ENCODE results near the gene PCSK7. TPM values are rescaled to one million over a fixed set of nuclear protein-coding genes. Genes with fewer than 3 reads are reported as not detected.

Gene PCSK7
- total and polyA plus RNA-seq, 4 experiments from 2014 or later, result 33.3 to 325 (median 192) TPM

- peaks cover 3% of the 10 kb centered on the region for H3K4me1 ChIP-seq (ENCODE audit: insufficient read depth, low read length)
- ChIA-PET POLR2A (ENCODE audit: partially characterized antibody) (interaction anchor here (1.4 to 2.5 kb wide), 4 partner anchors 9 to 319 kb away, joined by 4 to 11 read pairs (median 6); partner anchors contain the start of gene PAFAH1B2), CTCF (ENCODE audit: partially characterized antibody) (interaction anchor here (1.0 to 2.4 kb wide), 2 partner anchors 11 to 26 kb away, joined by 3 to 12 read pairs; no protein-coding TSS in a partner anchor)
- Mint-ChIP-seq H3K4me3 (no peak overlapping the region), H3K4me1 (peaks cover 0 to 9% (median 3%) of the 10 kb centered on the region in 4 donors), H3K27ac (peak overlapping the region in 5 of 7 donors; percentile 13 to 77 (median 48)), H3K27me3 (no peaks in the 10 kb centered on the region), H3K36me3 (peaks cover 16 to 34% of the 10 kb centered on the region in 2 donors), H3K9me3 (no peaks in the 10 kb centered on the region)
- H3K4me3 ChIP-seq (ENCODE audit: low read length in 2 of 2), result no peak overlapping the region
- H3K27ac ChIP-seq (ENCODE audit: low read depth, low read length), result no peak overlapping the region
- H3K9me3 ChIP-seq (ENCODE audit: control insufficient read depth in 1 of 2, low read length in 2 of 2), result no peaks in the 10 kb centered on the region
- intact Hi-C loops (cut with micrococcal nuclease), result no loop called here
- H3K27me3 ChIP-seq (ENCODE audit: insufficient read depth, low read length), result no peaks in the 10 kb centered on the region
- DNase-seq, result no peak
- peaks cover 16% of the 10 kb centered on the region for H3K36me3 ChIP-seq (ENCODE audit: insufficient read depth, low read length)
Observed at GRCh38 chr11:117171404-117172061, 60.3 kb downstream of the PCSK7 start.

DNA sequence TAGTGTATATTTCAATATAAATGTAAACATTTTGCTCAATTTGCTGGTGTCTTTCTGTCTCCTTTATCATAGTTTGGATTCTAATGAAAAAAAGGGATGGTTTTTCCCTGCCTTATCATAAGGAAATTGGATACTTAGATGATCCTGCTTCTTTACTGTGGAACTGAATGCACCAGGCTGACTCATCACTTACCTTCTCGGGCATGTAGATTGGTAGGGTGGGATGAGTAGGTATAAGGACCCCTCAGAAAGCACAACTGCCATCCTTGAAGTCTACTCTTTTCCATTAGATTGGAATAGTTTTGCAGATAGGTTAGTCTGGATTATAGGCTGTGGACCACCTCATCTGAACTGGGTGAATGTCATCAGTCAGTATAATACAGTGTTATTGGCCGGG lies 60.9 kb downstream of the PCSK7 start:
- no peaks in the 10 kb centered on the region for H3K9me3 Mint-ChIP-seq
- Histone ChIP-seq H3K27ac (ENCODE audit: low read depth, low read length) (no peak overlapping the region), H3K4me1 (ENCODE audit: insufficient read depth, low read length) (peaks cover 3% of the 10 kb centered on the region), H3K36me3 (ENCODE audit: insufficient read depth, low read length) (peaks cover 21% of the 10 kb centered on the region), H3K27me3 (ENCODE audit: insufficient read depth, low read length) (no peaks in the 10 kb centered on the region), H3K9me3 (ENCODE audit: control insufficient read depth in 1 of 2, low read length in 2 of 2) (no peaks in the 10 kb centered on the region), H3K4me3 (ENCODE audit: low read length in 2 of 2) (no peak overlapping the region)
- H3K27me3 Mint-ChIP-seq, result no peaks in the 10 kb centered on the region
- DNase-seq, result no peak
- peak overlapping the region in 4 of 7 donors; percentile 13 to 69 (median 28) for H3K27ac Mint-ChIP-seq
- intact Hi-C loops (cut with micrococcal nuclease), result no loop called here
- H3K36me3 Mint-ChIP-seq, result peaks cover 20 to 39% of the 10 kb centered on the region in 2 donors
- peaks cover 0 to 9% (median 3%) of the 10 kb centered on the region in 4 donors for H3K4me1 Mint-ChIP-seq
- CTCF ChIA-PET (ENCODE audit: partially characterized antibody), result interaction anchor here (1.7 kb wide), 1 partner anchor 9 kb away, joined by 5 read pairs; no protein-coding TSS in a partner anchor
- no peak overlapping the region for H3K4me3 Mint-ChIP-seq
- POLR2A ChIA-PET (ENCODE audit: partially characterized antibody), result interaction anchor here (1.4 to 2.5 kb wide), 2 partner anchors 27 to 318 kb away, joined by 5 to 11 read pairs; partner anchors contain the start of gene PAFAH1B2

DNA sequence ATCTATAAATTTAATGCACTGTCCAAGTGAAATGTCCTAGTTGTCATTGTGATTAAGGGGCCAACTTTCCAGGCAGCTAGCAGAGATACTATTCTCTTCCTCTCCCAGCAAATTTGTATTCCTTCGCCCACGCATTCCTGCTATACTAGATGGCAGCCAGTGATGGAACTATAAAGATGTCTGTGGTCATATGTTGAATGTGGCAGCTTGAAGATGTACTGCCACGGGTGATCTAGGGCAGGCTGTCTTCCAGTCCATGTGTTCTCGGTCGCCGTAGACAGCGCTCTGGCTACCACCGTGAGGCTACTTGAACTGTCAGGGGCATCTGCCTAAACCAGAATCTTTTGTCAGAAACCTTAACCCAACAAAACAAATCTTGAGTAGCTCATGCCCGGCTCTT lies 61.7 kb downstream of the PCSK7 start:
- Histone ChIP-seq H3K27ac (ENCODE audit: low read depth, low read length) (no peak overlapping the region), H3K4me3 (ENCODE audit: low read length in 2 of 2) (no peak overlapping the region), H3K27me3 (ENCODE audit: insufficient read depth, low read length) (no peaks in the 10 kb centered on the region), H3K36me3 (ENCODE audit: insufficient read depth, low read length) (peaks cover 28% of the 10 kb centered on the region), H3K9me3 (ENCODE audit: control insufficient read depth in 1 of 2, low read length in 2 of 2) (no peaks in the 10 kb centered on the region), H3K4me1 (ENCODE audit: insufficient read depth, low read length) (peaks cover 3% of the 10 kb centered on the region)
- no peak for DNase-seq
- H3K9me3 Mint-ChIP-seq, result no peaks in the 10 kb centered on the region
- peak overlapping the region in 1 of 7 donors; percentile 49 for H3K27ac Mint-ChIP-seq
- no peaks in the 10 kb centered on the region for H3K27me3 Mint-ChIP-seq
- peaks cover 0 to 9% (median 3%) of the 10 kb centered on the region in 4 donors for H3K4me1 Mint-ChIP-seq
- POLR2A ChIA-PET (ENCODE audit: partially characterized antibody), result interaction anchor here (0.5 kb wide), 1 partner anchor 262 kb away, joined by 3 read pairs; no protein-coding TSS in a partner anchor
- CTCF ChIA-PET (ENCODE audit: partially characterized antibody), result interaction anchor here (1.7 kb wide), 1 partner anchor 10 kb away, joined by 5 read pairs; no protein-coding TSS in a partner anchor
- no peak overlapping the region for H3K4me3 Mint-ChIP-seq
- intact Hi-C loops (cut with micrococcal nuclease), result no loop called here
- H3K36me3 Mint-ChIP-seq, result peaks cover 27 to 46% of the 10 kb centered on the region in 2 donors

DNA sequence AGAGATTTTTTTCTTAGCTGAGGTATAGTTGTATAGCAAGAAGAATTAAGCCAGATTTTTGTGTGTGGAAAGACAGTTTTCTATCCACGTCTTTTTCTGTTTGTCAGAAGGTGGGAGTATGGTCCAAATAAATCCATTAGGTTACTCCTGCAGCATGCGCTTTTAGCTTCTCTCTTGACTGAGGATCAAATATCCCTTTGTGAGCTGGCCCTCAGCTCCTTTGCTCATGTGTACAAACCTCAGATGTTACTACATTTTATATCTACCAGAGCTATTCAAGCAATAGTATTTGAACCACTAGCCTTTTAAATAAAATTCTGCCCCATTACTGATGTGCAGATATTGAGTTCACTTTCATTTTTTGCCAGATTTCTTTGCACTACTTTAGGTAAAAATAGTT lies 62.1 kb downstream of the PCSK7 start:
- CTCF ChIA-PET (ENCODE audit: partially characterized antibody), result interaction anchor here (1.1 to 1.7 kb wide), 2 partner anchors 10 to 58 kb away, joined by 3 to 5 read pairs; no protein-coding TSS in a partner anchor
- Histone ChIP-seq H3K4me3 (ENCODE audit: low read length in 2 of 2) (no peak overlapping the region), H3K27ac (ENCODE audit: low read depth, low read length) (no peak overlapping the region), H3K4me1 (ENCODE audit: insufficient read depth, low read length) (peaks cover 3% of the 10 kb centered on the region), H3K36me3 (ENCODE audit: insufficient read depth, low read length) (peaks cover 28% of the 10 kb centered on the region), H3K9me3 (ENCODE audit: control insufficient read depth in 1 of 2, low read length in 2 of 2) (no peaks in the 10 kb centered on the region), H3K27me3 (ENCODE audit: insufficient read depth, low read length) (no peaks in the 10 kb centered on the region)
- no peak for DNase-seq
- Mint-ChIP-seq H3K27me3 (no peaks in the 10 kb centered on the region), H3K27ac (peak overlapping the region in 1 of 7 donors; percentile 6), H3K9me3 (no peaks in the 10 kb centered on the region), H3K4me3 (no peak overlapping the region), H3K36me3 (peaks cover 28 to 48% of the 10 kb centered on the region in 2 donors), H3K4me1 (peaks cover 0 to 9% (median 3%) of the 10 kb centered on the region in 4 donors)
- POLR2A ChIA-PET (ENCODE audit: partially characterized antibody), result interaction anchor here (0.8 kb wide), 1 partner anchor 9 kb away, joined by 3 read pairs; the partner anchor contains the start of gene SIDT2
- intact Hi-C loops (cut with micrococcal nuclease), result no loop called here

GRCh38 chr11:117166491-117166890 lies 65.4 kb downstream of the PCSK7 start:
- Mint-ChIP-seq H3K27ac (peak overlapping the region in 3 of 7 donors; percentile 11 to 72 (median 29)), H3K4me1 (no peaks in the 10 kb centered on the region), H3K9me3 (no peaks in the 10 kb centered on the region), H3K36me3 (peaks cover 42 to 72% of the 10 kb centered on the region in 2 donors), H3K4me3 (no peak overlapping the region), H3K27me3 (no peaks in the 10 kb centered on the region)
- intact Hi-C loops (cut with micrococcal nuclease), result no loop called here
- no peak overlapping the region for H3K27ac ChIP-seq (ENCODE audit: low read depth, low read length)
- H3K4me3 ChIP-seq (ENCODE audit: low read length in 2 of 2), result no peak overlapping the region
- ChIA-PET CTCF (ENCODE audit: partially characterized antibody) (no interaction called here), POLR2A (ENCODE audit: partially characterized antibody) (interaction anchor here (1.4 kb wide), 1 partner anchor 12 kb away, joined by 3 read pairs; the partner anchor contains the start of gene SIDT2)
- DNase-seq, result no peak
- H3K36me3 ChIP-seq (ENCODE audit: insufficient read depth, low read length), result peaks cover 55% of the 10 kb centered on the region
- no peaks in the 10 kb centered on the region for H3K4me1 ChIP-seq (ENCODE audit: insufficient read depth, low read length)
- H3K9me3 ChIP-seq (ENCODE audit: control insufficient read depth in 1 of 2, low read length in 2 of 2), result no peaks in the 10 kb centered on the region
- H3K27me3 ChIP-seq (ENCODE audit: insufficient read depth, low read length), result no peaks in the 10 kb centered on the region

DNA sequence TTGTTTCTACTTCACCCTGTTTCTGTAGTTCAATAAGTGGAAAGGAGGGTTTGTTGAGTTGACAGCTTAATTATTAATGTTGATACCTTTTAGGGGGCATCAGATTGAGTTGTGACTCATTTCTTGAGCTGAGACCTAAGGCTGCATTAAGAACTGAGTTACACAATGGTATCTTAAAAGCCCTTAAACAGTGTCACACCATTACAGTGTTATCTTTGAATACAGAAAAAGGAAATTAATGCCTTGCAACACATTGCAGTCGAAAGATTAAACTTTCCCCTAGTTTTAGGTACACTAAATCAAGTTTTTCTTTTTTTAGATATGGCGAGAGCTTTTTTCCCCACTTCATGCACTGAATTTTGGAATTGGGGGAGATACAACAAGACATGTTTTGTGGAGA lies 71.0 kb downstream of the PCSK7 start:
- Mint-ChIP-seq H3K27me3 (no peaks in the 10 kb centered on the region), H3K27ac (peak overlapping the region in 5 of 7 donors; percentile 18 to 60 (median 53)), H3K4me3 (no peak overlapping the region), H3K4me1 (peaks cover 0 to 21% (median 8%) of the 10 kb centered on the region in 4 donors), H3K9me3 (no peaks in the 10 kb centered on the region), H3K36me3 (peaks cover 27 to 66% of the 10 kb centered on the region in 2 donors)
- Histone ChIP-seq H3K9me3 (ENCODE audit: control insufficient read depth in 1 of 2, low read length in 2 of 2) (no peaks in the 10 kb centered on the region), H3K36me3 (ENCODE audit: insufficient read depth, low read length) (peaks cover 38% of the 10 kb centered on the region), H3K4me3 (ENCODE audit: low read length in 2 of 2) (no peak overlapping the region), H3K27me3 (ENCODE audit: insufficient read depth, low read length) (no peaks in the 10 kb centered on the region), H3K4me1 (ENCODE audit: insufficient read depth, low read length) (no peaks in the 10 kb centered on the region), H3K27ac (ENCODE audit: low read depth, low read length) (no peak overlapping the region)
- intact Hi-C loops (cut with micrococcal nuclease), result no loop called here
- DNase-seq, result no peak
- POLR2A ChIA-PET (ENCODE audit: partially characterized antibody), result interaction anchor here (1.7 to 1.9 kb wide), 2 partner anchors 17 to 18 kb away, joined by 6 to 9 read pairs; partner anchors contain the start of genes PAFAH1B2 and SIDT2
- CTCF ChIA-PET (ENCODE audit: partially characterized antibody), result interaction anchor here (1.1 kb wide), 1 partner anchor 66 kb away, joined by 3 read pairs; no protein-coding TSS in a partner anchor

DNA sequence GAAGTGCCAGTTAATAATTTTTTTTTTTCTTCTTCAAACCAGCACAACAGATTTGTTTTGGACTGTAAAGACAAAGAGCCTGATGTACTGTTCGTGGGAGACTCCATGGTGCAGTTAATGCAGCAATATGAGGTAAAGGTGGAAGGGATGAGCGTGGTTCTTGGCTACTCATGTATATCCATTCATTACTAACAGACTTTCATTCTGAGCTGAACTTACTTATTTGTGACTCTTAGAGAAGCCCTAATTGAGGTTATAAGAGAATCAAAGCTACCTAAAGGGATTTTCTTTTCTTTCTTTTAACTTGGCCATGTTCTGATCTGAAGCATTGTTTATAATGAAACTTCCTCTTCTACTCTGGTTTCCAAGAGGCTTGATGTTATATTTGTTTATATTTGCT lies 72.0 kb downstream of the PCSK7 start:
- Mint-ChIP-seq H3K27me3 (no peaks in the 10 kb centered on the region), H3K27ac (peak overlapping the region in 2 of 7 donors; percentile 16 to 73), H3K4me1 (peaks cover 0 to 21% (median 9%) of the 10 kb centered on the region in 4 donors), H3K4me3 (no peak overlapping the region), H3K9me3 (no peaks in the 10 kb centered on the region), H3K36me3 (peaks cover 21 to 64% of the 10 kb centered on the region in 2 donors)
- Histone ChIP-seq H3K36me3 (ENCODE audit: insufficient read depth, low read length) (peaks cover 35% of the 10 kb centered on the region), H3K27me3 (ENCODE audit: insufficient read depth, low read length) (no peaks in the 10 kb centered on the region), H3K4me3 (ENCODE audit: low read length in 2 of 2) (no peak overlapping the region), H3K9me3 (ENCODE audit: control insufficient read depth in 1 of 2, low read length in 2 of 2) (no peaks in the 10 kb centered on the region), H3K4me1 (ENCODE audit: insufficient read depth, low read length) (no peaks in the 10 kb centered on the region), H3K27ac (ENCODE audit: low read depth, low read length) (no peak overlapping the region)
- intact Hi-C loops (cut with micrococcal nuclease), result no loop called here
- POLR2A ChIA-PET (ENCODE audit: partially characterized antibody), result interaction anchor here (1.7 kb wide), 1 partner anchor 16 kb away, joined by 6 read pairs; the partner anchor contains the start of gene PAFAH1B2
- no peak for DNase-seq
- CTCF ChIA-PET (ENCODE audit: partially characterized antibody), result interaction anchor here (1.1 kb wide), 1 partner anchor 67 kb away, joined by 3 read pairs; no protein-coding TSS in a partner anchor

All from CD4-positive, alpha-beta memory T cell (primary cell).